ENCODE measurements around the gene PANK3.

DNA sequence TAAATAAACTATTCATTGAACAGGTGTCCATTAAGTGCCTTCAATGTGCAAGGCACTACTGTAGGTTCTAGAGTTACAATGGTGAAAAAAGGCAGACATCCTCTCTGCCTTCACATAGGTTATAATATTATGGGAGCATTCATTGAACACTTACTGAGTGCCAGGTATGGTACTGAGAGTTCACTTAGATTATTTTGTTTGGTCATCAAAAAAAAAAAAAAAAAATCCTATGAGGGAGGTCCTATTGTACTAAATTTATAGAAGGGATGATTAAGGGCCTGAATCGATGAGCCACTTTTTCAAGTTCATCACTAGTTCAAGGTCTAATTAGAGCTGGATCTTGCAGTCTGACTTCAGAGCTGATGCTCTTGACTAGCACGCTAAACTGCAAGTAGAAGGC, 22.8 kb upstream of the PANK3 start:
- TF ChIP-seq NR2F2 (IDR thresholded peaks at IDR 0.05) (no peak), EGR1 (IDR thresholded peaks at IDR 0.05; ENCODE audit: low read depth in 2 of 2) (no peak), SP1 (IDR thresholded peaks at IDR 0.05) (no peak), TAF1 (conservative IDR thresholded peaks at IDR 0.05) (no peak), RAD21 (IDR thresholded peaks at IDR 0.05) (no peak), HNF4A (conservative IDR thresholded peaks at IDR 0.05) (no peak), ATF3 (IDR thresholded peaks at IDR 0.05) (no peak), REST (IDR thresholded peaks at IDR 0.05) (no peak), RXRA (IDR thresholded peaks at IDR 0.05) (no peak)
- TF ChIP-seq, protein P1, sequence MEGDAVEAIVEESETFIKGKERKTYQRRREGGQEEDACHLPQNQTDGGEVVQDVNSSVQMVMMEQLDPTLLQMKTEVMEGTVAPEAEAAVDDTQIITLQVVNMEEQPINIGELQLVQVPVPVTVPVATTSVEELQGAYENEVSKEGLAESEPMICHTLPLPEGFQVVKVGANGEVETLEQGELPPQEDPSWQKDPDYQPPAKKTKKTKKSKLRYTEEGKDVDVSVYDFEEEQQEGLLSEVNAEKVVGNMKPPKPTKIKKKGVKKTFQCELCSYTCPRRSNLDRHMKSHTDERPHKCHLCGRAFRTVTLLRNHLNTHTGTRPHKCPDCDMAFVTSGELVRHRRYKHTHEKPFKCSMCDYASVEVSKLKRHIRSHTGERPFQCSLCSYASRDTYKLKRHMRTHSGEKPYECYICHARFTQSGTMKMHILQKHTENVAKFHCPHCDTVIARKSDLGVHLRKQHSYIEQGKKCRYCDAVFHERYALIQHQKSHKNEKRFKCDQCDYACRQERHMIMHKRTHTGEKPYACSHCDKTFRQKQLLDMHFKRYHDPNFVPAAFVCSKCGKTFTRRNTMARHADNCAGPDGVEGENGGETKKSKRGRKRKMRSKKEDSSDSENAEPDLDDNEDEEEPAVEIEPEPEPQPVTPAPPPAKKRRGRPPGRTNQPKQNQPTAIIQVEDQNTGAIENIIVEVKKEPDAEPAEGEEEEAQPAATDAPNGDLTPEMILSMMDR (IDR thresholded peaks at IDR 0.05; ENCODE audit: low read depth, low read length, missing input control): no peak
- TF ChIP-seq, protein P2, sequence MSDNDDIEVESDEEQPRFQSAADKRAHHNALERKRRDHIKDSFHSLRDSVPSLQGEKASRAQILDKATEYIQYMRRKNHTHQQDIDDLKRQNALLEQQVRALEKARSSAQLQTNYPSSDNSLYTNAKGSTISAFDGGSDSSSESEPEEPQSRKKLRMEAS (IDR thresholded peaks at IDR 0.05): no peak
- TF ChIP-seq, protein P3, sequence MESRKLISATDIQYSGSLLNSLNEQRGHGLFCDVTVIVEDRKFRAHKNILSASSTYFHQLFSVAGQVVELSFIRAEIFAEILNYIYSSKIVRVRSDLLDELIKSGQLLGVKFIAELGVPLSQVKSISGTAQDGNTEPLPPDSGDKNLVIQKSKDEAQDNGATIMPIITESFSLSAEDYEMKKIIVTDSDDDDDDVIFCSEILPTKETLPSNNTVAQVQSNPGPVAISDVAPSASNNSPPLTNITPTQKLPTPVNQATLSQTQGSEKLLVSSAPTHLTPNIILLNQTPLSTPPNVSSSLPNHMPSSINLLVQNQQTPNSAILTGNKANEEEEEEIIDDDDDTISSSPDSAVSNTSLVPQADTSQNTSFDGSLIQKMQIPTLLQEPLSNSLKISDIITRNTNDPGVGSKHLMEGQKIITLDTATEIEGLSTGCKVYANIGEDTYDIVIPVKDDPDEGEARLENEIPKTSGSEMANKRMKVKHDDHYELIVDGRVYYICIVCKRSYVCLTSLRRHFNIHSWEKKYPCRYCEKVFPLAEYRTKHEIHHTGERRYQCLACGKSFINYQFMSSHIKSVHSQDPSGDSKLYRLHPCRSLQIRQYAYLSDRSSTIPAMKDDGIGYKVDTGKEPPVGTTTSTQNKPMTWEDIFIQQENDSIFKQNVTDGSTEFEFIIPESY (IDR thresholded peaks at IDR 0.05): no peak

Measured in liver (tissue), 3 donors.